Measurements from ENCODE around the gene ZNF232.
"Not testable (repeated sequence)": the region's sequence is repeated elsewhere in the genome, so short reads cannot be mapped to it uniquely, and the experiment has no call there.

The ZNF232 gene

GRCh38 chr17:5097101-5097834 is 14.4 kb downstream of the ZNF232 start:
- no peak for DNase-seq (ENCODE audit: low spot score)

GRCh38 chr17:5096731-5097100 is 15.0 kb downstream of the ZNF232 start:
- DNase-seq (ENCODE audit: low spot score): no peak

- DNase-seq (ENCODE audit: low spot score): no peak
Observed at GRCh38 chr17:5092218-5093010, 19.3 kb downstream of the ZNF232 start.

GRCh38 chr17:5080591-5080990 is 31.1 kb downstream of the ZNF232 start:
- no peak for DNase-seq (ENCODE audit: low spot score)

GRCh38 chr17:5078106-5079028 is 33.3 kb downstream of the ZNF232 start, which contains the start of gene ZFP3:
ZFP3 (plus strand) TSS chr17:5078467; CDS start chr17:5091505, 13,038 bp downstream.
- DNase-seq (ENCODE audit: low spot score): peak; percentile 58

- no peak for DNase-seq (ENCODE audit: low spot score)
Observed at GRCh38 chr17:5077781-5078105, 33.9 kb downstream of the ZNF232 start.

GRCh38 chr17:5077275-5077674 is 34.4 kb downstream of the ZNF232 start:
- DNase-seq (ENCODE audit: low spot score): not testable (repeated sequence)

- DNase-seq (ENCODE audit: low spot score): not testable (repeated sequence)
Observed at GRCh38 chr17:5075472-5075871, 36.2 kb downstream of the ZNF232 start.

GRCh38 chr17:5069724-5070123 is 42.0 kb downstream of the ZNF232 start:
- DNase-seq (ENCODE audit: low spot score): no peak

GRCh38 chr17:5068236-5068635 is 43.4 kb downstream of the ZNF232 start:
- no peak for DNase-seq (ENCODE audit: low spot score)

- DNase-seq (ENCODE audit: low spot score): no peak
Observed at GRCh38 chr17:5065227-5065744, 46.4 kb downstream of the ZNF232 start.

Data from activated CD4-positive, alpha-beta T cell treated with anti-CD3 and anti-CD28 coated beads, Interleukin-2, Interleukin-4, amounts not matched to agents 100 ng/mL and 50 ng/mL, durations not matched to agents 16 hours and 8 hours (primary cell).